Measurements from ENCODE around the gene CDC37.
"Not testable (repeated sequence)": the region's sequence is repeated elsewhere in the genome, so short reads cannot be mapped to it uniquely, and the experiment has no call there.

The CDC37 gene

DNA sequence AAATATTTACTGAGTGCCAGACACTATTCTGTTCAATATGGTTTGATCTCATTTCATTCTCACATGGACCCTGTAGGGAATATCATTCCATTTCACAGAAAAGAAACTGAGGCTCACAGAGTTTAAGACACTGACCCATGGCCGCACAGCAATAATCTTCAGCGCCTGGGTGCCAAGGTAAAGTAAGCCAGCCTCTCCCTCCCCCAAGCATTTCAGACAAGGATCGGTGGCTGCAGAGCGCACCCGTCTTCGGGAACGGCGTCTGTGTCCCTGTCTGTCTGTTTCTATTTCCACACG, 12.7 kb upstream of the CDC37 start:
- TF ChIP-seq, protein P1, sequence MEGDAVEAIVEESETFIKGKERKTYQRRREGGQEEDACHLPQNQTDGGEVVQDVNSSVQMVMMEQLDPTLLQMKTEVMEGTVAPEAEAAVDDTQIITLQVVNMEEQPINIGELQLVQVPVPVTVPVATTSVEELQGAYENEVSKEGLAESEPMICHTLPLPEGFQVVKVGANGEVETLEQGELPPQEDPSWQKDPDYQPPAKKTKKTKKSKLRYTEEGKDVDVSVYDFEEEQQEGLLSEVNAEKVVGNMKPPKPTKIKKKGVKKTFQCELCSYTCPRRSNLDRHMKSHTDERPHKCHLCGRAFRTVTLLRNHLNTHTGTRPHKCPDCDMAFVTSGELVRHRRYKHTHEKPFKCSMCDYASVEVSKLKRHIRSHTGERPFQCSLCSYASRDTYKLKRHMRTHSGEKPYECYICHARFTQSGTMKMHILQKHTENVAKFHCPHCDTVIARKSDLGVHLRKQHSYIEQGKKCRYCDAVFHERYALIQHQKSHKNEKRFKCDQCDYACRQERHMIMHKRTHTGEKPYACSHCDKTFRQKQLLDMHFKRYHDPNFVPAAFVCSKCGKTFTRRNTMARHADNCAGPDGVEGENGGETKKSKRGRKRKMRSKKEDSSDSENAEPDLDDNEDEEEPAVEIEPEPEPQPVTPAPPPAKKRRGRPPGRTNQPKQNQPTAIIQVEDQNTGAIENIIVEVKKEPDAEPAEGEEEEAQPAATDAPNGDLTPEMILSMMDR (conservative IDR thresholded peaks at IDR 0.05; ENCODE audit: low read depth, low read length), result no peak

DNA sequence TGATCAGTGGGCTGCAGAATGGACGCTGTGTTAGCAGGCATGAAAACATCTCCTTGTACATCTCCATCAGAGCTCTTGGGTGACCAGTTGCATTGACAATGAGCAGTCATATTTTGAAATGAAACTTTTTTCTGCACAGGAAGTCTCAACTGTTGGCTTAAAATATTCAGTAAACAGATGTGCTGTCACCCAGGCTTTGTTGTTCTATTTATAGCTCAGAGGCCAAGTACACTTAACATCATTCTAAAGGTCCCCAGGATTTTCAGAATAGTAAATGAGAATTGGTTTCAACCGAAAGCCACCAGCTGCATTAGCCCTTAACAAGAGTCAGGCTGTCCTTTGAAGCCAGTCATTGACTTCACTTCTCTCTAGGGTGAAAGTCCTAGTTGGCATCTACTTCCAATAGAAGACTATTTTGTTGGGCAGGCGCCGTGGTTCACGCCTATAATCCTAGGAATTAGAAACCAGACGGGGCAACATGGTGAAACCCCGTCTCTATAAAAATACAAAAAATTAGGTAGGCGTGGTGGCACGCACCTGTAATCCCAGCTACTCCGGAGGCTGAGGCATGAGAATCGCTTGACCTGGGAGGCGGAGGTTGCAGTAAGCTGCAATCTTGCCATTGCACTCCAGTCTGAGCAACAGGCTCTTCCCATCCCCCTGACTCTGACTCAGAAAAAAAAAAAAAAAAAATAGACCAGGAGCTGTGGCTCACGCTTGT, 9.1 kb upstream of the CDC37 start:
- TF ChIP-seq, protein P1 (conservative IDR thresholded peaks at IDR 0.05; ENCODE audit: low read depth, low read length), result no peak
- no peak for DNase-seq (ENCODE audit: low read depth)
- no peak overlapping the region for H3K4me3 ChIP-seq (ENCODE audit: low read length)

More for the DNA sequence above, 12.7 kb upstream of the CDC37 start:
- H3K4me3 ChIP-seq (ENCODE audit: low read length), result peak overlapping the region; percentile 51
- no peak for DNase-seq (ENCODE audit: low read depth)

DNA sequence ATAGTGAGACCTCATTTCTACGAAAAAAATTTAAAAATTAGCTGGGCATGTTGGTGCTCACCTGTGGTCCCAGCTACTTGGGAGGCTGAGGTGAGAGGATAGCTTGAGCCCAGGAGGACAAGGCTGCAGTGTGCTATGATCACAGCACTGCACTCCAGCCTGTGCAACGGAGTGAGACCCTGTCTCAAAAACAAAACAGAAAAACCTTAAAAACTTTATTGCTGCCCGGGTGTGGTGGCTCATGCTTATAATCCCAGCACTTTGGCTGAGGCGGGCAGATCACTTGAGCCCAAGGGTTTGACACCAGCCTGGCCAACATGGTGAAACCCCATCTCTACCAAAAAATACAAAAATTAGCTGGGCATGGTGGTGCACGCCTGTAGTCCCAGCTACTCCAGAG, 7.9 kb upstream of the CDC37 start:
- DNase-seq (ENCODE audit: low read depth); H3K4me3 ChIP-seq (ENCODE audit: low read length): not testable (repeated sequence)

DNA sequence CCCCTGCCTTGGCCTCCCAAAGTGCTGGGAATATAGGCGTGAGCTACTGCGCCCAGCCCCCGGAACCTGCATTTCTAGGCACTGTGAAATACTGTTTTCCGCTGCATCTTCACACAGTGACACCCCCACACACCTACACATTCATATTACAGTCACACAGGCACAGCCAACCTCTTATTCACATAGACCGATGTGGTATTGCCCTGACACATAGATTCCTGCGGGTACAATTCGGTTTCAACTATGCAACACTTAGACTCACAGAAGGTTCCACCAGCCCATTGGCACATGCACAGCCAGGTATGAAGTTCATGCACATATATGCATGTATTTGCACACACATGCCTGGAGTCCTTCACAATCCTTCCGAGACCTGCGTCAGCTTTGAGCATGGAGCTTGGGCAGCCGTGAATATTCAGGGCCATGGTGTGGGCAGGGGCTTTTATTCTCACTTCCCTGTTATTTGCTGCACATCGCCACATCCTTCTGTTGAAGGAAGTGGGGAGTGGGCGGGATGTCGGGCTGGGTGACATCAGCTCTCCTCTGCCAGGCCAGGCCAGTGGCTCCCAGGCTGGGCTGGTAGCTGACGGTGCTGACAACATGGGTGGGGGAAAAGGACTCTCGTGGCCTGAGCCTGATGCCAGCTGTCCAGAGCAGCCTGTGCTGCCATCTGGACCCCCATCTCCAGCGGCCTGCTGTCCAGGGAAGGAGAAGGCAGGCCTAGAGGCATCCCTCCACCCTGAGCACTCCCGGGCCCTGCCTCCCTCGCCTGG, 5.4 kb upstream of the CDC37 start:
- no peak for DNase-seq (ENCODE audit: low read depth)
- H3K4me3 ChIP-seq (ENCODE audit: low read length), result no peak overlapping the region

DNA sequence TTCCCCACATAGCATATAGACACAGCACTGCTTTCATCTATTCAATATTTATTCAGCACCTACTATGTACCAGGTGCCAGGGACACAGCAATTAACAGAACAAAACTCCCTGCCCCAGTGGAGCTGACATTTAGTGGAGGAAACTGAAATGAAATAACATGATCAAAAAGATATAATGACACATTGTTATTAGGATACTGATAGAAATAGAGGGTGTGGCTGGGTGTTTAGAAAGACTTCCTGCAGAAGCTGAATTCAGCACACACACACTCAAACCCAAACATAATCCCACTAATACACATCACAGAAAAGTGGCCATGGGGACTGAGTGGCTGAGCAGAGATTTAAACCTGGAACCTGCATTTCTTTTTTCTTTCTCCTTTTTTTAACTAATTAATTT, 3.8 kb upstream of the CDC37 start:
- no peak overlapping the region for H3K4me3 ChIP-seq (ENCODE audit: low read length)
- no peak for DNase-seq (ENCODE audit: low read depth)
- TF ChIP-seq, protein P1 (conservative IDR thresholded peaks at IDR 0.05; ENCODE audit: low read depth, low read length), result no peak

More for the DNA sequence above, 5.4 kb upstream of the CDC37 start:
- TF ChIP-seq, protein P1 (conservative IDR thresholded peaks at IDR 0.05; ENCODE audit: low read depth, low read length), result no peak

DNA sequence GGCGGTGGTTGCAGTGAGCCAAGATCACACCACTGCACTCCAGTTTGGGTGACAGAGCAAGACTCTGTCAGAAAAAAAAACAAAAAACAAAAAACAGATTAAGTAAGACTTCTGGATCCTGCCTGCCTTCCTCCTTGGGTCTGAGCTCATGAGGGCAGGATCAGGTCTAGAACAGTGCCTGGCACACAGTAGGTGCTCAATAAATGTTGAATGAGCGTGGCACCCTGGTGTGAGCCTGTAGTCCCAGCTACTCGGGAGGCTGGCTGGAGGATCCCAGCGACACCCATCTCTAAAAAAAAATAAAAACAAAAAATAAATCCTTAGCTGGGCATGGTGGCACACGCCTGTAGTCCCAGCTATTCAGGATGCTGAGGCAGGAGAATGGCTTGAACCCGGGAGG, 2.8 kb upstream of the CDC37 start:
- H3K4me3 ChIP-seq (ENCODE audit: low read length), result no peak overlapping the region
- no peak for DNase-seq (ENCODE audit: low read depth)
- TF ChIP-seq, protein P1 (conservative IDR thresholded peaks at IDR 0.05; ENCODE audit: low read depth, low read length), result no peak

DNA sequence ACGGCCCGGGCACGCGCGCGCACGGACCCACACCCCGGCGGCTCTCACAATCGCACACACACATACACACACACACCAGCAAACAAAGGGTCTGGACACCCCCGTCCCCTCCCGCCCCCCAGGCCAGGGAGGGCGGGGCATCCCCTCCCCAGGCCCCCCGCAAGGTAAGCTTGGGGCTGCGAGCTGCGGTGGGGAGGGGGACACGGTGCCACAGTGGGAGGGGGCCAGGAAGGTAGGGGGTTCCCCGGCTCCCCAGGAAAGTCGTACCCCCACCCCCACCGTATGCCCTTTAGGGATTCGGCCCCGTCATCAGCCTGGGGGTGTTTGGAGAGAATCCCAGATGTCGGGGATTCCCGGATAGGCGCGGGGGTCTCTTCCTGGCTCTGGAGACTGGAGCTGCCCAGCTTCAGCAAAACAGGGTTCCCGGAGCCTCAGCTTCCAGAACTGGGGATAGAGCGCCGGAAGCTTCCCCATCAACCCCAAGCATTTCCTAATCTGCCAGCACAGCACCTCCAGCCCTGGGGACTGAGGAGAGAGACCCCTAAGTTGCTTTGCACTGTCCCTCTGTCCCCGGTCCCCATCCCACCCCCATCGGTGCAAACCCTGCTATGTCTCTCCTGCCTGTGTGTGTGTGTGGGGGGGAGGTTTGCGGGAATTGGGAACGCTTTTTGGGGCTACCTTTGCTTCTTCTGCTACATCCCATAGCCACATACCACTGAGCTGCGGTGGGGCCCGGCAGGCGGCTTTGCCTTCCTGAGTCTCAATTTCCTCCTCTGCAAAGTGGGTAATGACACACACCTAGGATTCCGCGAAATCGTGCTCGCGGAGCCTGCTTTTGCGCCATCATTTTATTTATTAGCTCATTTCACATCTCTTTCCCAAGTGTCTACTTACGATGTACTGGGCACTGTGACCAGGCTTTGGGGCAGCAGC, 1.8 kb upstream of the CDC37 start:
- H3K4me3 ChIP-seq (ENCODE audit: low read length), result peak overlapping the region; percentile 100
- no peak for DNase-seq (ENCODE audit: low read depth)

More for the DNA sequence above, 1.8 kb upstream of the CDC37 start:
- TF ChIP-seq, protein P1 (conservative IDR thresholded peaks at IDR 0.05; ENCODE audit: low read depth, low read length), result no peak

Measured in retinal pigment epithelial cell (primary cell).